ENCODE data around the gene CAPNS2.

- no peak for TF ChIP-seq CTCF (IDR thresholded peaks at IDR 0.05; ENCODE audit: insufficient read depth, low read depth, low read length)
- no peak for TF ChIP-seq EZH2 (IDR thresholded peaks at IDR 0.05; ENCODE audit: insufficient read depth, low read length)
Measured at GRCh38 chr16:55592306-55592705, 25.8 kb downstream of the CAPNS2 start.
